GM06990 (cell line): ENCODE results near the gene TNFRSF1A.

Experiments used
- DNase-seq: peaks from one replicate; pipeline ENCODE4 v3.0.0-alpha.2; 2011; ENCODE audit not compliant: insufficient read length; ENCODE audit errors: extremely low read depth
- H3K27me3 ChIP-seq: replicated peaks from 2 replicates; pipeline ENCODE4 v1.6.0; 2011; ENCODE audit warnings: low read length; ENCODE audit not compliant: control insufficient read depth, insufficient read depth
- H3K36me3 ChIP-seq: 2 replicates; pipeline ENCODE4 v1.5.1; 2011; ENCODE audit warnings: low read length; ENCODE audit not compliant: control insufficient read depth, insufficient read depth
- H3K4me3 ChIP-seq: replicated peaks from 2 replicates; pipeline ENCODE4 v1.5.1; 2011; ENCODE audit warnings: low read depth, mild to moderate bottlenecking, control low read depth, low read length
- TF ChIP-seq, protein P1 (sequence below): IDR thresholded peaks from 2 replicates; pipeline ENCODE4 v1.5.1; 2011; ENCODE audit warnings: low read length, control low read depth, mild to moderate bottlenecking, inconsistent platforms; ENCODE audit not compliant: insufficient read depth, poor library complexity, severe bottlenecking

Gene TNFRSF1A

GRCh38 chr12:6337958-6338433, 3.9 kb downstream of the TNFRSF1A start:
- no peaks in the 10 kb centered on the region for H3K36me3 ChIP-seq
- no peak overlapping the region for H3K4me3 ChIP-seq
- TF ChIP-seq, protein P1, sequence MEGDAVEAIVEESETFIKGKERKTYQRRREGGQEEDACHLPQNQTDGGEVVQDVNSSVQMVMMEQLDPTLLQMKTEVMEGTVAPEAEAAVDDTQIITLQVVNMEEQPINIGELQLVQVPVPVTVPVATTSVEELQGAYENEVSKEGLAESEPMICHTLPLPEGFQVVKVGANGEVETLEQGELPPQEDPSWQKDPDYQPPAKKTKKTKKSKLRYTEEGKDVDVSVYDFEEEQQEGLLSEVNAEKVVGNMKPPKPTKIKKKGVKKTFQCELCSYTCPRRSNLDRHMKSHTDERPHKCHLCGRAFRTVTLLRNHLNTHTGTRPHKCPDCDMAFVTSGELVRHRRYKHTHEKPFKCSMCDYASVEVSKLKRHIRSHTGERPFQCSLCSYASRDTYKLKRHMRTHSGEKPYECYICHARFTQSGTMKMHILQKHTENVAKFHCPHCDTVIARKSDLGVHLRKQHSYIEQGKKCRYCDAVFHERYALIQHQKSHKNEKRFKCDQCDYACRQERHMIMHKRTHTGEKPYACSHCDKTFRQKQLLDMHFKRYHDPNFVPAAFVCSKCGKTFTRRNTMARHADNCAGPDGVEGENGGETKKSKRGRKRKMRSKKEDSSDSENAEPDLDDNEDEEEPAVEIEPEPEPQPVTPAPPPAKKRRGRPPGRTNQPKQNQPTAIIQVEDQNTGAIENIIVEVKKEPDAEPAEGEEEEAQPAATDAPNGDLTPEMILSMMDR = no peak
- no peaks in the 10 kb centered on the region for H3K27me3 ChIP-seq
- DNase-seq = no peak

GRCh38 chr12:6336889-6337853, 4.7 kb downstream of the TNFRSF1A start:
- peak; percentile 59 for DNase-seq
- TF ChIP-seq, protein P1 = no peak
- Histone ChIP-seq H3K36me3 (no peaks in the 10 kb centered on the region), H3K27me3 (no peaks in the 10 kb centered on the region), H3K4me3 (no peak overlapping the region)

GRCh38 chr12:6336079-6336888, 5.6 kb downstream of the TNFRSF1A start:
- H3K27me3 ChIP-seq = no peaks in the 10 kb centered on the region
- no peak overlapping the region for H3K4me3 ChIP-seq
- DNase-seq = no peak
- H3K36me3 ChIP-seq = no peaks in the 10 kb centered on the region
- TF ChIP-seq, protein P1 = no peak

- H3K36me3 ChIP-seq = no peaks in the 10 kb centered on the region
- H3K27me3 ChIP-seq = no peaks in the 10 kb centered on the region
- DNase-seq = peak; percentile 73
- no peak overlapping the region for H3K4me3 ChIP-seq
- TF ChIP-seq, protein P1 = peak; percentile 92
Observed at GRCh38 chr12:6335451-6336078, 6.3 kb downstream of the TNFRSF1A start.

DNA sequence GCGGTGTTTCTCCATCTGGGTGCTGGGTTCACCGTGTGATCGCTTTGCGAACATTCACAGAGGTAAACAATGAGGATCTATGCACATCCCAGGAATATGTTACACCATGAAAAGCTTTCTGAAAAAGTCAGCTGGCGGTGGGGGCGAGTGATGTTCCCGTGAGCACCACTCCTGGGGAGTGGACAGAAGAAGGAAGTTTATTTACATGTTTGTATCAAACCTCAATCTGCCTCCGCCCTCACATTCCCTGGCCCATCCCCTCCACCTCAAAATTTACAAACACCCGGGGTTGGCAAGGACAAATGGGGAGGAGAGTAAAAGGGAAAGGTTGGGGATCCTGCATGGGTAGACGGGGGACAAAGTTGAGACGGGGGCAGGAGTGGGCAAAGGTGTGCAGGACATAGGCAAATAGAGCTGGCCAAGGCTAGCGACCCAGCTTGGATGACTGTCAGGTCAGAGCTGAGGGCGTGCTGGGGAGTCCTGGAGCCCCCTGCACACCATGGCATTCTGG, 6.9 kb downstream of the TNFRSF1A start:
- no peaks in the 10 kb centered on the region for H3K36me3 ChIP-seq
- no peak for DNase-seq
- TF ChIP-seq, protein P1 = no peak
- H3K27me3 ChIP-seq = no peaks in the 10 kb centered on the region
- no peak overlapping the region for H3K4me3 ChIP-seq
